GM12878 (cell line): ENCODE data around the gene TLCD2. TPM values are rescaled to one million over a fixed set of nuclear protein-coding genes. Genes with fewer than 3 reads are reported as not detected.
"Not testable (repeated sequence)": the region's sequence is repeated elsewhere in the genome, so short reads cannot be mapped to it uniquely, and the experiment has no call there.

Source experiments
- ATAC-seq: fragments of 200-7000 bp; cut with Tn5 transposase; 3 replicates; pipeline ENCODE4 v1.9.1; 2020; ENCODE audit warnings: mild to moderate bottlenecking, moderate library complexity
- BruUV-seq: library from RNA; stranded (reverse); fragments of 400-500 nt; replicated peaks from 2 replicates; lab custom pipeline; 2021; lab: Mats Ljungman, UMichigan
- CTCF ChIA-PET: fragments of 300-600 bp; sonication (Branson Sonifier 250); formaldehyde crosslinking; extraction: SDS; loops from one replicate; lab custom pipeline; 2021; ENCODE audit warnings: inconsistent platforms; lab: Yijun Ruan, JAX
- POLR2A ChIA-PET: fragments of 350-600 bp; formaldehyde crosslinking; extraction: SDS; loops from one replicate; lab custom pipeline; 2021; ENCODE audit warnings: inconsistent platforms; lab: Charles Lee
- RAD21 ChIA-PET: fragments of 300-600 bp; sonication (Branson Sonifier 250); formaldehyde crosslinking; loops from one replicate; lab custom pipeline; 2023; ENCODE audit warnings: antibody characterized with exemption; ENCODE audit not compliant: unreplicated experiment; lab: Charles Lee
- SMC1A ChIA-PET: fragments of 300-600 bp; sonication (Branson Sonifier 250); formaldehyde crosslinking; loops from one replicate; lab custom pipeline; 2023; ENCODE audit not compliant: unreplicated experiment, uncharacterized antibody; lab: Charles Lee
- DNase-seq: peaks from one replicate; pipeline ENCODE4 v3.0.0-alpha.2; 2011; ENCODE audit warnings: low read depth, low spot score
- FAIRE-seq: peaks from 3 replicates; lab custom pipeline; 2011; peaks lifted over from hg19 to GRCh38; lab: Jason Lieb, UNC
- H2AFZ ChIP-seq: 2 replicates; pipeline ENCODE4 v1.6.0; 2011; ENCODE audit warnings: low read depth, low read length, control low read depth; ENCODE audit not compliant: control insufficient read depth
- H3K27ac ChIP-seq: 2 replicates; pipeline ENCODE4 v1.5.1; 2011; ENCODE audit warnings: control low read depth; ENCODE audit not compliant: control insufficient read depth, insufficient read depth
- H3K27me3 ChIP-seq, 2 experiments: replicated peaks in 1 of 2; 2 replicates each; pipeline versions ENCODE4 v1.6.0 to v1.6.1; 2011; ENCODE audit warnings: low read length in 1 of 2; ENCODE audit not compliant: control insufficient read depth in 2 of 2, insufficient read depth in 2 of 2
- H3K36me3 ChIP-seq, 2 experiments: 2 replicates each; pipeline ENCODE4 v1.5.1; 2011; ENCODE audit warnings: low read length in 1 of 2; ENCODE audit not compliant: control insufficient read depth in 2 of 2, insufficient read depth in 2 of 2
- H3K4me1 ChIP-seq: 2 replicates; pipeline ENCODE4 v1.6.1; 2011; ENCODE audit warnings: mild to moderate bottlenecking, low read length, moderate library complexity, mixed read lengths; ENCODE audit not compliant: control insufficient read depth, insufficient read depth
- H3K4me2 ChIP-seq: 2 replicates; pipeline ENCODE4 v1.6.0; 2011; ENCODE audit warnings: control low read depth; ENCODE audit not compliant: control insufficient read depth, insufficient read depth
- H3K4me3 ChIP-seq: fragments of 200-600 bp; sonication (generic); 2 replicates; pipeline ENCODE4 v1.5.1; 2016
- H3K79me2 ChIP-seq: 2 replicates; pipeline ENCODE4 v1.6.0; 2011; ENCODE audit warnings: low read length; ENCODE audit not compliant: control insufficient read depth, insufficient read depth
- H3K9ac ChIP-seq: 2 replicates; pipeline ENCODE4 v1.8.0; 2011; ENCODE audit warnings: low read length, control low read depth, mixed read lengths; ENCODE audit not compliant: control insufficient read depth, insufficient read depth
- H3K9me3 ChIP-seq: replicated peaks from 3 replicates; pipeline ENCODE4 v1.5.1; 2011; ENCODE audit warnings: mild to moderate bottlenecking, low read length; ENCODE audit not compliant: control insufficient read depth, insufficient read depth
- H4K20me1 ChIP-seq: 2 replicates; pipeline ENCODE4 v1.6.0; 2011; ENCODE audit not compliant: control insufficient read depth, insufficient read depth
- CEBPB ChIP-seq, 2 experiments: fragments of 150-350 bp in 1 of 2; IDR thresholded peaks; 2 replicates each; pipeline ENCODE4 v1.6.1; 2012 to 2014; ENCODE audit warnings: low read depth in 2 of 2, low read length in 2 of 2, borderline replicate concordance in 1 of 2, inconsistent platforms in 1 of 2
- POLR2A ChIP-seq: IDR thresholded peaks from 2 replicates; pipeline ENCODE4 v1.6.1; 2011; ENCODE audit warnings: low read depth, mild to moderate bottlenecking, low read length
- SP1 ChIP-seq: IDR thresholded peaks from one replicate; pipeline ENCODE4 v1.6.1; 2011; ENCODE audit warnings: low read depth, low read length
- USF2 ChIP-seq: IDR thresholded peaks from 2 replicates; pipeline ENCODE4 v1.6.1; 2011; ENCODE audit warnings: low read depth, low read length, improper control_type of control experiment, borderline replicate concordance
- WGBS: methylation state at CpG from one replicate; pipeline ENCODE4 v1.1.6; 2016; ENCODE audit warnings: low lambda C conversion rate; ENCODE audit not compliant: insufficient replicate concordance, insufficient coverage; ENCODE audit errors: missing lambda C conversion rate; 5-methylcytosine and 5-hydroxymethylcytosine counted together
- in situ Hi-C: fragments of 300-500 bp; cut with MboI; formaldehyde crosslinking; loops from 9 replicates; pipeline ENCODE4 v1.14.3; 2018; ENCODE audit warnings: mixed read lengths
- intact Hi-C: fragments of 100-400 bp; cut with micrococcal nuclease; formaldehyde crosslinking; loops from one replicate; pipeline ENCODE4 v1.14.2; 2022; ENCODE audit not compliant: unreplicated experiment
- polyA plus RNA-seq, 11 experiments: library from polyadenylated mRNA; depleted of rRNA in 4 of 11; unstranded in 6 of 11; stranded (reverse) in 5 of 11; fragments of >200 nt; fragmentation: Nextera tagmentation in 4 of 11; fragmentation: Illumina TruSeq in 1 of 11; extraction: Ambion mirVana in 4 of 11; extraction: Trizol in 1 of 11; gene quantifications; 1 replicate in 1 of 11; 2 replicates in 10 of 11; pipeline versions ENCODE4 v1.2.1 to v1.2.3, GENCODE V29; 2011 to 2016; ENCODE audit warnings: inconsistent platforms in 2 of 11, missing spikeins in 2 of 11, low read depth in 1 of 11
- total RNA-seq, 4 experiments: library from RNA; depleted of rRNA in 3 of 4; stranded (reverse); fragments of >200 nt in 3 of 4; fragmentation: Illumina TruSeq in 1 of 4; extraction: Trizol in 1 of 4; gene quantifications; 2 replicates each; pipeline versions ENCODE4 v1.2.1 to v1.2.3, GENCODE V29; 2013 to 2021

Gene TLCD2
- total and polyA plus RNA-seq, 10 of the 15 experiments (the other 5 are each of a cell fraction or from before 2014, with no cell fraction given): 0.02 to 0.15 (median 0.05) TPM; not detected in 2

GRCh38 chr17:1658100-1658499 is 52.1 kb downstream of the TLCD2 start:
- TF ChIP-seq USF2: no peak
- TF ChIP-seq SP1: no peak
- TF ChIP-seq POLR2A: 0 out of 2 replicates have a peak, but pooled peaks have one; percentile 12
- H3K9ac ChIP-seq: no peak overlapping the region
- ChIA-PET POLR2A (interaction anchor here (0.6 to 1.2 kb wide), 2 partner anchors 20 to 130 kb away, joined by 5 to 6 read pairs; no protein-coding TSS in a partner anchor), CTCF (interaction anchor here (0.7 kb wide), 1 partner anchor 12 kb away, joined by 3 read pairs; the partner anchor contains the start of gene SCARF1), RAD21 (no interaction called here), SMC1A (no interaction called here)
- H3K4me3 ChIP-seq: no peak overlapping the region
- H3K27ac ChIP-seq: no peak overlapping the region
- H3K9me3 ChIP-seq: no peaks in the 10 kb centered on the region
- intact Hi-C loops (no loop called here), in situ Hi-C loops (no loop called here)
- H3K4me2 ChIP-seq: no peak overlapping the region
- no TSS peak for BruUV-seq
- ATAC-seq (no peak), FAIRE-seq (no peak), DNase-seq (no peak)
- WGBS: 91% methylated on average over 9 of the region's 9 CpGs
- H3K27me3 ChIP-seq: no peaks in the 10 kb centered on the region
- no peaks in the 10 kb centered on the region for H4K20me1 ChIP-seq
- no peaks in the 10 kb centered on the region for H3K4me1 ChIP-seq
- H3K79me2 ChIP-seq: no peaks in the 10 kb centered on the region
- no peak overlapping the region for H2AFZ ChIP-seq
- peaks cover 52 to 58% of the 10 kb centered on the region in 2 experiments for H3K36me3 ChIP-seq

GRCh38 chr17:1653735-1654134 is 56.4 kb downstream of the TLCD2 start:
- Histone ChIP-seq H3K4me2 (no peak overlapping the region), H3K27ac (no peak overlapping the region), H3K27me3 (no peaks in the 10 kb centered on the region), H4K20me1 (no peaks in the 10 kb centered on the region), H3K4me1 (peaks cover 8% of the 10 kb centered on the region), H3K9ac (no peak overlapping the region), H3K4me3 (no peak overlapping the region), H3K9me3 (no peaks in the 10 kb centered on the region), H2AFZ (no peak overlapping the region), H3K79me2 (no peaks in the 10 kb centered on the region), H3K36me3 (peaks cover 35 to 44% of the 10 kb centered on the region in 2 experiments)
- ChIA-PET RAD21 (no interaction called here), POLR2A (no interaction called here), SMC1A (no interaction called here), CTCF (interaction anchor here (0.5 kb wide), 1 partner anchor 23 kb away, joined by 4 read pairs; no protein-coding TSS in a partner anchor)
- no peak for ATAC-seq
- intact Hi-C loops: no loop called here
- no peak for DNase-seq
- BruUV-seq: no TSS peak
- TF ChIP-seq POLR2A (peak; percentile 40), CEBPB (IDR thresholded peaks at IDR 0.05; ENCODE audit: borderline replicate concordance in 1 of 2, low read depth in 2 of 2, low read length in 2 of 2) (no peak)
- peak; percentile 13 for FAIRE-seq
- 97% methylated on average over 14 of the region's 14 CpGs for WGBS
- in situ Hi-C loops: no loop called here

GRCh38 chr17:1652794-1653193 is 57.4 kb downstream of the TLCD2 start:
- BruUV-seq, in situ Hi-C loops: not testable (repeated sequence)
- 82% methylated on average over 7 of the region's 7 CpGs for WGBS

More at GRCh38 chr17:1652794-1653193, 57.4 kb downstream of the TLCD2 start:
- H3K36me3 ChIP-seq: peaks cover 29 to 37% of the 10 kb centered on the region in 2 experiments
- POLR2A ChIA-PET: interaction anchor here (0.7 kb wide), 1 partner anchor 400 kb away, joined by 3 read pairs; no protein-coding TSS in a partner anchor
- H3K27ac ChIP-seq, H3K9ac ChIP-seq, intact Hi-C loops, H3K4me3 ChIP-seq, H3K4me2 ChIP-seq, DNase-seq, FAIRE-seq, H3K27me3 ChIP-seq, ATAC-seq, H2AFZ ChIP-seq, H3K9me3 ChIP-seq, SMC1A ChIA-PET, H3K79me2 ChIP-seq, H4K20me1 ChIP-seq: not testable (repeated sequence)
- RAD21 ChIA-PET: interaction anchor here (1.3 kb wide), 1 partner anchor 79 kb away, joined by 4 read pairs; no protein-coding TSS in a partner anchor
- H3K4me1 ChIP-seq: peaks cover 15% of the 10 kb centered on the region
- CTCF ChIA-PET: interaction anchor here (2.1 kb wide), 1 partner anchor 17 kb away, joined by 11 read pairs; no protein-coding TSS in a partner anchor
